Colonic mucosa (tissue), 4 donors: ENCODE results near the gene AGAP1. TPM values are rescaled to one million over a fixed set of nuclear protein-coding genes. Genes with fewer than 3 reads are reported as not detected.

ENCODE experiments used
- DNase-seq: peaks from one replicate; pipeline ENCODE4 v3.0.0-alpha.2; 2020
- H3K27ac ChIP-seq: fragments of 200-600 bp; one replicate; pipeline ENCODE4 v1.8.0; 2021
- H3K27me3 ChIP-seq: fragments of 200-600 bp; one replicate; pipeline ENCODE4 v1.8.0; 2021
- H3K36me3 ChIP-seq: fragments of 200-600 bp; one replicate; pipeline ENCODE4 v1.8.0; 2021
- H3K4me1 ChIP-seq: fragments of 200-600 bp; one replicate; pipeline ENCODE4 v1.8.0; 2021; ENCODE audit warnings: mild to moderate bottlenecking
- H3K4me3 ChIP-seq: fragments of 200-600 bp; one replicate; pipeline ENCODE4 v1.8.0; 2021
- H3K9ac ChIP-seq, 2 donors: one replicate each; pipeline ENCODE4 v1.7.0; 2013; ENCODE audit warnings: control low read depth in 2 of 2, low read depth in 2 of 2, low read length in 2 of 2
- H3K9me3 ChIP-seq: fragments of 200-600 bp; one replicate; pipeline ENCODE4 v1.8.0; 2021
- CTCF ChIP-seq: fragments of 200-600 bp; IDR thresholded peaks from one replicate; pipeline ENCODE4 v1.8.0; 2022; ENCODE audit warnings: antibody characterized with exemption, mild to moderate bottlenecking
- intact Hi-C: fragments of 100-400 bp; cut with DNase I; formaldehyde crosslinking; loops from one replicate; pipeline ENCODE4 v1.14.1; 2022
- total RNA-seq, 2 donors: library from RNA; stranded (reverse); fragmentation: NEBNext Ultra II Directional in 1 of 2; extraction: Animal tissue kit (Norgen Biotek cat#: 25700) in 1 of 2; gene quantifications; one replicate each; pipeline ENCODE4 v1.2.1, GENCODE V29; 2021
- donor health status: healthy.
- donor health status: DM: no; HTN: no; CAD: no.
- donor health status: DM: no; HTN: no; CAD: no.

Gene AGAP1
- total RNA-seq, 2 donors from 2014 or later, result 62.1 to 62.9 TPM

- H3K4me3 ChIP-seq, result no peak overlapping the region
- DNase-seq, result no peak
- H3K36me3 ChIP-seq, result no peaks in the 10 kb centered on the region
- intact Hi-C loops, result loop anchor here (5.0 kb wide), 1 partner anchor 455 kb away; no protein-coding TSS in a partner anchor
- no peaks in the 10 kb centered on the region for H3K9me3 ChIP-seq
- no peak overlapping the region for H3K27ac ChIP-seq
- H3K27me3 ChIP-seq, result no peaks in the 10 kb centered on the region
- H3K4me1 ChIP-seq, result no peaks in the 10 kb centered on the region
- H3K9ac ChIP-seq, result no peak overlapping the region
- TF ChIP-seq CTCF, result no peak
Measured at GRCh38 chr2:235591921-235592320, 98.1 kb downstream of the AGAP1 start.

- Histone ChIP-seq H3K4me3 (no peak overlapping the region), H3K9ac (no peak overlapping the region), H3K4me1 (no peaks in the 10 kb centered on the region), H3K27me3 (no peaks in the 10 kb centered on the region), H3K36me3 (no peaks in the 10 kb centered on the region), H3K9me3 (no peaks in the 10 kb centered on the region), H3K27ac (no peak overlapping the region)
- TF ChIP-seq CTCF, result no peak
- intact Hi-C loops, result loop anchor here (5.0 kb wide), 1 partner anchor 455 kb away; no protein-coding TSS in a partner anchor
- DNase-seq, result no peak
Measured at GRCh38 chr2:235592430-235592829, 98.6 kb downstream of the AGAP1 start.

- intact Hi-C loops, result loop anchor here (5.0 kb wide), 1 partner anchor 456 kb away; no protein-coding TSS in a partner anchor
- Histone ChIP-seq H3K4me3 (no peak overlapping the region), H3K9me3 (no peaks in the 10 kb centered on the region), H3K36me3 (no peaks in the 10 kb centered on the region), H3K4me1 (no peaks in the 10 kb centered on the region), H3K9ac (no peak overlapping the region), H3K27ac (no peak overlapping the region), H3K27me3 (no peaks in the 10 kb centered on the region)
- no peak for TF ChIP-seq CTCF
- no peak for DNase-seq
Measured at GRCh38 chr2:235592836-235593235, 99.0 kb downstream of the AGAP1 start.

- TF ChIP-seq CTCF, result peak; percentile 53
- H3K27ac ChIP-seq, result no peak overlapping the region
- intact Hi-C loops, result loop anchor here (2.0 to 5.0 kb wide), 2 partner anchors 153 to 457 kb away; no protein-coding TSS in a partner anchor
- no peaks in the 10 kb centered on the region for H3K27me3 ChIP-seq
- no peak overlapping the region for H3K4me3 ChIP-seq
- no peak overlapping the region for H3K9ac ChIP-seq
- no peak for DNase-seq
- no peaks in the 10 kb centered on the region for H3K36me3 ChIP-seq
- H3K9me3 ChIP-seq, result no peaks in the 10 kb centered on the region
- no peaks in the 10 kb centered on the region for H3K4me1 ChIP-seq
Measured at GRCh38 chr2:235594041-235594440, 100.2 kb downstream of the AGAP1 start.

GRCh38 chr2:235594964-235595363, 101.1 kb downstream of the AGAP1 start:
- no peak for DNase-seq

More at GRCh38 chr2:235594964-235595363, 101.1 kb downstream of the AGAP1 start:
- no peaks in the 10 kb centered on the region for H3K4me1 ChIP-seq
- TF ChIP-seq CTCF, result no peak
- intact Hi-C loops, result loop anchor here (2.0 to 5.0 kb wide), 3 partner anchors 77 to 458 kb away; no protein-coding TSS in a partner anchor
- H3K9me3 ChIP-seq, result no peaks in the 10 kb centered on the region
- H3K27me3 ChIP-seq, result no peaks in the 10 kb centered on the region
- H3K4me3 ChIP-seq, result no peak overlapping the region
- no peak overlapping the region for H3K9ac ChIP-seq
- no peak overlapping the region for H3K27ac ChIP-seq
- no peaks in the 10 kb centered on the region for H3K36me3 ChIP-seq
